ENCODE data around the gene DPP10.

- TF ChIP-seq, protein P1, sequence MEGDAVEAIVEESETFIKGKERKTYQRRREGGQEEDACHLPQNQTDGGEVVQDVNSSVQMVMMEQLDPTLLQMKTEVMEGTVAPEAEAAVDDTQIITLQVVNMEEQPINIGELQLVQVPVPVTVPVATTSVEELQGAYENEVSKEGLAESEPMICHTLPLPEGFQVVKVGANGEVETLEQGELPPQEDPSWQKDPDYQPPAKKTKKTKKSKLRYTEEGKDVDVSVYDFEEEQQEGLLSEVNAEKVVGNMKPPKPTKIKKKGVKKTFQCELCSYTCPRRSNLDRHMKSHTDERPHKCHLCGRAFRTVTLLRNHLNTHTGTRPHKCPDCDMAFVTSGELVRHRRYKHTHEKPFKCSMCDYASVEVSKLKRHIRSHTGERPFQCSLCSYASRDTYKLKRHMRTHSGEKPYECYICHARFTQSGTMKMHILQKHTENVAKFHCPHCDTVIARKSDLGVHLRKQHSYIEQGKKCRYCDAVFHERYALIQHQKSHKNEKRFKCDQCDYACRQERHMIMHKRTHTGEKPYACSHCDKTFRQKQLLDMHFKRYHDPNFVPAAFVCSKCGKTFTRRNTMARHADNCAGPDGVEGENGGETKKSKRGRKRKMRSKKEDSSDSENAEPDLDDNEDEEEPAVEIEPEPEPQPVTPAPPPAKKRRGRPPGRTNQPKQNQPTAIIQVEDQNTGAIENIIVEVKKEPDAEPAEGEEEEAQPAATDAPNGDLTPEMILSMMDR (IDR thresholded peaks at IDR 0.05) = no peak
- TF ChIP-seq ZFX (IDR thresholded peaks at IDR 0.05; ENCODE audit: borderline replicate concordance) = no peak
Observed at GRCh38 chr2:115160531-115161080, 718.2 kb downstream of the DPP10 start.

All from 22Rv1 (cell line).